Endodermal cell (in vitro differentiated cells): Measurements from ENCODE around the gene VASP. TPM values are rescaled to one million over a fixed set of nuclear protein-coding genes. Genes with fewer than 3 reads are reported as not detected.

ENCODE experiments used
- DNase-seq: peaks from one replicate; pipeline ENCODE4 v3.0.0-alpha.2; 2017
- H3K27ac ChIP-seq: 2 replicates; pipeline ENCODE4 v1.5.1; 2013; ENCODE audit warnings: mild to moderate bottlenecking, low read depth, low read length, moderate library complexity
- H3K27me3 ChIP-seq: 2 replicates; pipeline ENCODE4 v1.6.1; 2013; ENCODE audit warnings: mild to moderate bottlenecking, low read length, moderate library complexity; ENCODE audit not compliant: insufficient read depth, control insufficient read depth, poor library complexity, severe bottlenecking
- H3K36me3 ChIP-seq: 2 replicates; pipeline ENCODE4 v1.7.0; 2013; ENCODE audit warnings: mild to moderate bottlenecking, low read length, moderate library complexity; ENCODE audit not compliant: control insufficient read depth, insufficient read depth
- H3K4me1 ChIP-seq: one replicate; pipeline ENCODE4 v1.7.0; 2013; ENCODE audit warnings: low read length; ENCODE audit not compliant: control insufficient read depth, insufficient read depth
- H3K4me3 ChIP-seq: 2 replicates; pipeline ENCODE4 v1.5.1; 2013; ENCODE audit warnings: mild to moderate bottlenecking, low read length, moderate library complexity
- H3K9ac ChIP-seq: 2 replicates; pipeline ENCODE4 v1.6.1; 2013; ENCODE audit warnings: mild to moderate bottlenecking, low read length, moderate library complexity; ENCODE audit not compliant: poor library complexity, severe bottlenecking; ENCODE audit errors: extremely low read depth
- H3K9me3 ChIP-seq: 2 replicates; pipeline ENCODE4 v1.6.1; 2013; ENCODE audit warnings: mild to moderate bottlenecking, low read length, moderate library complexity; ENCODE audit not compliant: control insufficient read depth
- H3K27ac Mint-ChIP-seq: 2 replicates; pipeline ENCODE4 v1.8.0; 2020; ENCODE audit warnings: mixed read lengths
- H3K27me3 Mint-ChIP-seq: 2 replicates; pipeline ENCODE4 v1.8.0; 2021; ENCODE audit warnings: mild to moderate bottlenecking, mixed read lengths; ENCODE audit not compliant: insufficient read depth
- H3K36me3 Mint-ChIP-seq: 2 replicates; pipeline ENCODE4 v1.8.0; 2020; ENCODE audit warnings: low read depth, mixed read lengths
- H3K4me1 Mint-ChIP-seq: 2 replicates; pipeline ENCODE4 v1.8.0; 2020; ENCODE audit warnings: mixed read lengths
- H3K4me3 Mint-ChIP-seq: 2 replicates; pipeline ENCODE4 v1.8.0; 2020; ENCODE audit warnings: mild to moderate bottlenecking, moderate library complexity, mixed read lengths
- H3K9me3 Mint-ChIP-seq: 2 replicates; pipeline ENCODE4 v1.8.0; 2020; ENCODE audit warnings: mild to moderate bottlenecking, mixed read lengths
- CTCF ChIP-seq: fragments of 200-600 bp; sonication (generic); conservative IDR thresholded peaks from 2 replicates; pipeline ENCODE4 v1.5.0; 2021; ENCODE audit warnings: antibody characterized with exemption, mild to moderate bottlenecking
- WGBS, 2 experiments: methylation state at CpG; one replicate each; pipeline versions ENCODE4 v1.1.5 to v1.1.7; 2013; ENCODE audit warnings: missing lambda C conversion rate in 2 of 2, mixed read lengths in 1 of 2; ENCODE audit not compliant: insufficient coverage in 1 of 2, insufficient read length in 1 of 2; 5-methylcytosine and 5-hydroxymethylcytosine counted together
- total RNA-seq, 2 donors: library from RNA; stranded (reverse); fragmentation: NEBNext Ultra II Directional in 1 of 2; extraction: Animal tissue kit (Norgen Biotek cat#: 25700) in 1 of 2; gene quantifications; 2 replicates in 1 of 2; 3 replicates in 1 of 2; pipeline ENCODE4 v1.2.1, GENCODE V29; 2021

The VASP gene
- total RNA-seq, 2 donors from 2014 or later: 134 to 144 TPM

GRCh38 chr19:45462174-45462573, 45.1 kb upstream of the VASP start:
- H3K4me1 ChIP-seq: no peaks in the 10 kb centered on the region
- DNase-seq: no peak
- Mint-ChIP-seq H3K27me3 (peaks cover 2% of the 10 kb centered on the region), H3K27ac (no peak overlapping the region), H3K36me3 (no peaks in the 10 kb centered on the region), H3K4me1 (no peaks in the 10 kb centered on the region), H3K9me3 (no peaks in the 10 kb centered on the region), H3K4me3 (no peak overlapping the region)
- WGBS, 2 experiments: 94 to 100% methylated on average over 2 to 4 of the region's 4 CpGs
- no peak overlapping the region for H3K9ac ChIP-seq
- no peak for TF ChIP-seq CTCF
- H3K4me3 ChIP-seq: no peak overlapping the region
- no peaks in the 10 kb centered on the region for H3K9me3 ChIP-seq
- no peaks in the 10 kb centered on the region for H3K27me3 ChIP-seq
- H3K36me3 ChIP-seq: no peaks in the 10 kb centered on the region
- H3K27ac ChIP-seq: no peak overlapping the region

GRCh38 chr19:45463241-45463640, 44.0 kb upstream of the VASP start:
- H3K4me3 Mint-ChIP-seq: no peak overlapping the region
- H3K27me3 Mint-ChIP-seq: peaks cover 2% of the 10 kb centered on the region
- WGBS, 2 experiments: 89 to 90% methylated on average over 2 to 4 of the region's 4 CpGs
- Histone ChIP-seq H3K27ac (no peak overlapping the region), H3K9me3 (no peaks in the 10 kb centered on the region), H3K27me3 (no peaks in the 10 kb centered on the region), H3K4me1 (no peaks in the 10 kb centered on the region), H3K9ac (no peak overlapping the region), H3K36me3 (no peaks in the 10 kb centered on the region), H3K4me3 (no peak overlapping the region)
- no peak overlapping the region for H3K27ac Mint-ChIP-seq
- no peaks in the 10 kb centered on the region for H3K4me1 Mint-ChIP-seq
- no peaks in the 10 kb centered on the region for H3K36me3 Mint-ChIP-seq
- no peaks in the 10 kb centered on the region for H3K9me3 Mint-ChIP-seq
- DNase-seq: no peak
- no peak for TF ChIP-seq CTCF

GRCh38 chr19:45464274-45464673, 43.0 kb upstream of the VASP start:
- Histone ChIP-seq H3K36me3 (no peaks in the 10 kb centered on the region), H3K4me1 (no peaks in the 10 kb centered on the region), H3K9me3 (no peaks in the 10 kb centered on the region), H3K27me3 (no peaks in the 10 kb centered on the region), H3K9ac (no peak overlapping the region), H3K4me3 (no peak overlapping the region), H3K27ac (no peak overlapping the region)
- no peaks in the 10 kb centered on the region for H3K4me1 Mint-ChIP-seq
- H3K9me3 Mint-ChIP-seq: no peaks in the 10 kb centered on the region
- peaks cover 2% of the 10 kb centered on the region for H3K27me3 Mint-ChIP-seq
- 80 to 93% methylated on average over 2 of the region's 2 CpGs for WGBS, 2 experiments
- no peak overlapping the region for H3K27ac Mint-ChIP-seq
- H3K4me3 Mint-ChIP-seq: no peak overlapping the region
- DNase-seq: no peak
- H3K36me3 Mint-ChIP-seq: no peaks in the 10 kb centered on the region
- TF ChIP-seq CTCF: no peak
